SK-N-SH treated with all-trans-retinoic acid at 6 μM for 48 hours (cell line): Measurements from ENCODE around the gene PLXNA4.

Experiments used
- ESRRG ChIP-seq: fragments of 250-450 bp; sonication (Bioruptor Pico); IDR thresholded peaks from 2 replicates; pipeline ENCODE4 v1.6.1; 2021; ENCODE audit warnings: mild to moderate bottlenecking
- GLIS3 ChIP-seq: fragments of 250-450 bp; sonication (Bioruptor Pico); IDR thresholded peaks from 2 replicates; pipeline ENCODE4 v1.5.0; 2020; ENCODE audit warnings: mild to moderate bottlenecking, moderate library complexity
- PATZ1 ChIP-seq: fragments of 250-450 bp; sonication (Bioruptor Pico); IDR thresholded peaks from 2 replicates; pipeline ENCODE4 v1.8.0; 2020; ENCODE audit warnings: mild to moderate bottlenecking, moderate library complexity, borderline replicate concordance
- POU6F1 ChIP-seq: fragments of 250-450 bp; sonication (Bioruptor Pico); IDR thresholded peaks from 2 replicates; pipeline ENCODE4 v1.8.0; 2021; ENCODE audit warnings: low read depth, mild to moderate bottlenecking, moderate library complexity, borderline replicate concordance
- RARB ChIP-seq: fragments of 250-450 bp; sonication (Bioruptor Pico); IDR thresholded peaks from 2 replicates; pipeline ENCODE4 v1.8.0; 2021; ENCODE audit warnings: mild to moderate bottlenecking, moderate library complexity
- SNAI2 ChIP-seq: fragments of 250-450 bp; sonication (Bioruptor Pico); IDR thresholded peaks from 2 replicates; pipeline ENCODE4 v1.5.0; 2020; ENCODE audit warnings: mild to moderate bottlenecking, moderate library complexity
- TSHZ2 ChIP-seq: fragments of 250-450 bp; sonication (Bioruptor Pico); IDR thresholded peaks from 2 replicates; pipeline ENCODE4 v1.5.0; 2020; ENCODE audit warnings: mild to moderate bottlenecking, moderate library complexity
- ZFP3 ChIP-seq: fragments of 250-450 bp; sonication (Bioruptor Pico); IDR thresholded peaks from 2 replicates; pipeline ENCODE4 v1.5.0; 2020; ENCODE audit warnings: mild to moderate bottlenecking, moderate library complexity
- ZFP30 ChIP-seq: fragments of 450-650 bp; formaldehyde crosslinking; IDR thresholded peaks from 2 replicates; pipeline ENCODE4 v1.5.0; 2022; ENCODE audit warnings: mild to moderate bottlenecking, moderate library complexity
- ZNF8 ChIP-seq: fragments of 450-650 bp; formaldehyde crosslinking; IDR thresholded peaks from 2 replicates; pipeline ENCODE4 v1.5.0; 2020; ENCODE audit warnings: mild to moderate bottlenecking, moderate library complexity

- no peak for TF ChIP-seq PATZ1 (CRISPR knock-in tag)
- TF ChIP-seq RARB (CRISPR knock-in tag) = no peak
- TF ChIP-seq SNAI2 (CRISPR knock-in tag) = no peak
- no peak for TF ChIP-seq ZFP3 (CRISPR knock-in tag)
- TF ChIP-seq ESRRG (CRISPR knock-in tag) = no peak
- no peak for TF ChIP-seq ZFP30
- no peak for TF ChIP-seq GLIS3
- no peak for TF ChIP-seq POU6F1 (CRISPR knock-in tag)
- no peak for TF ChIP-seq TSHZ2
- no peak for TF ChIP-seq ZNF8 (CRISPR knock-in tag)
Observed at GRCh38 chr7:132395361-132395760, 180.9 kb downstream of the PLXNA4 start.
